HFFc6 (cell line): ENCODE measurements around the gene GCG. TPM values are rescaled to one million over a fixed set of nuclear protein-coding genes. Genes with fewer than 3 reads are reported as not detected.

Experiments used
- DNase-seq: peaks from one replicate; pipeline ENCODE4 v3.0.0-alpha.2; 2018
- H3K27ac Mint-ChIP-seq: 2 replicates; pipeline ENCODE4 v1.8.0; 2020; ENCODE audit warnings: mild to moderate bottlenecking, mixed read lengths
- H3K27me3 Mint-ChIP-seq: 2 replicates; pipeline ENCODE4 v1.8.0; 2021; ENCODE audit warnings: mild to moderate bottlenecking, moderate library complexity, mixed read lengths; ENCODE audit not compliant: insufficient read depth
- H3K36me3 Mint-ChIP-seq: 2 replicates; pipeline ENCODE4 v1.8.0; 2021; ENCODE audit warnings: low read depth, mixed read lengths
- H3K4me1 Mint-ChIP-seq: 2 replicates; pipeline ENCODE4 v1.8.0; 2020; ENCODE audit warnings: low read depth, mixed read lengths
- H3K4me3 Mint-ChIP-seq: 2 replicates; pipeline ENCODE4 v1.8.0; 2020; ENCODE audit warnings: mild to moderate bottlenecking, moderate library complexity, mixed read lengths
- H3K9me3 Mint-ChIP-seq: 2 replicates; pipeline ENCODE4 v1.8.0; 2020; ENCODE audit warnings: mild to moderate bottlenecking, mixed read lengths
- CTCF ChIP-seq: fragments of 200-600 bp; sonication (generic); IDR thresholded peaks from 2 replicates; pipeline ENCODE4 v1.5.0; 2021; ENCODE audit warnings: antibody characterized with exemption, mild to moderate bottlenecking
- total RNA-seq, 6 experiments: library from RNA; stranded (reverse); fragmentation: NEBNext Ultra II Directional; extraction: Animal tissue kit (Norgen Biotek cat#: 25700); gene quantifications; 2 replicates in 1 of 6; 3 replicates in 5 of 6; pipeline ENCODE4 v1.2.3, GENCODE V29; 2021

The GCG gene
- total RNA-seq, 6 experiments from 2014 or later, result not detected

GRCh38 chr2:162123806-162124758 is 28.0 kb downstream of the GCG start:
- peak; percentile 57 for DNase-seq
- Mint-ChIP-seq H3K27me3 (peaks cover 2% of the 10 kb centered on the region; the same call in 1 of the 2 replicates), H3K9me3 (no peaks in the 10 kb centered on the region), H3K4me1 (peaks cover 25% of the 10 kb centered on the region), H3K27ac (no peak overlapping the region), H3K4me3 (no peak overlapping the region), H3K36me3 (no peaks in the 10 kb centered on the region)
- peak; percentile 97 for TF ChIP-seq CTCF

GRCh38 chr2:162118166-162119031 is 33.6 kb downstream of the GCG start:
- DNase-seq, result peak; percentile 87
- no peak for TF ChIP-seq CTCF
- Mint-ChIP-seq H3K9me3 (peaks cover 16% of the 10 kb centered on the region), H3K27me3 (no peaks in the 10 kb centered on the region), H3K4me1 (peaks cover 9% of the 10 kb centered on the region), H3K36me3 (peaks cover 14% of the 10 kb centered on the region), H3K4me3 (peak overlapping the region; percentile 46; the same call in 1 of the 2 replicates), H3K27ac (peak overlapping the region; percentile 86)

- TF ChIP-seq CTCF, result no peak
- H3K4me3 Mint-ChIP-seq, result no peak overlapping the region
- peaks cover 18% of the 10 kb centered on the region for H3K4me1 Mint-ChIP-seq
- no peaks in the 10 kb centered on the region for H3K27me3 Mint-ChIP-seq
- peaks cover 16% of the 10 kb centered on the region for H3K9me3 Mint-ChIP-seq
- H3K36me3 Mint-ChIP-seq, result peaks cover 14% of the 10 kb centered on the region
- no peak for DNase-seq
- H3K27ac Mint-ChIP-seq, result no peak overlapping the region
Measured at GRCh38 chr2:162116352-162116751, 35.7 kb downstream of the GCG start.

GRCh38 chr2:162115076-162115475 is 37.0 kb downstream of the GCG start:
- TF ChIP-seq CTCF, result no peak
- H3K4me3 Mint-ChIP-seq, result no peak overlapping the region
- peaks cover 16% of the 10 kb centered on the region for H3K9me3 Mint-ChIP-seq
- DNase-seq, result no peak
- H3K27ac Mint-ChIP-seq, result no peak overlapping the region
- H3K4me1 Mint-ChIP-seq, result peaks cover 18% of the 10 kb centered on the region
- H3K27me3 Mint-ChIP-seq, result no peaks in the 10 kb centered on the region
- H3K36me3 Mint-ChIP-seq, result peaks cover 14% of the 10 kb centered on the region

- H3K27ac Mint-ChIP-seq, result no peak overlapping the region
- no peaks in the 10 kb centered on the region; the same call in 1 of the 2 replicates for H3K27me3 Mint-ChIP-seq
Measured at GRCh38 chr2:162114271-162114670, 37.8 kb downstream of the GCG start.

More at GRCh38 chr2:162114271-162114670, 37.8 kb downstream of the GCG start:
- Mint-ChIP-seq H3K4me1 (peaks cover 18% of the 10 kb centered on the region), H3K4me3 (no peak overlapping the region), H3K9me3 (peaks cover 16% of the 10 kb centered on the region), H3K36me3 (peaks cover 14% of the 10 kb centered on the region)
- no peak for DNase-seq
- no peak for TF ChIP-seq CTCF
